GM12878 (cell line): ENCODE results near the gene HSPA2. TPM values are rescaled to one million over a fixed set of nuclear protein-coding genes. Genes with fewer than 3 reads are reported as not detected.

Experiments
- ATAC-seq: fragments of 200-7000 bp; cut with Tn5 transposase; 3 replicates; pipeline ENCODE4 v1.9.1; 2020; ENCODE audit warnings: mild to moderate bottlenecking, moderate library complexity
- BruUV-seq: library from RNA; stranded (reverse); fragments of 400-500 nt; replicated peaks from 2 replicates; lab custom pipeline; 2021; lab: Mats Ljungman, UMichigan
- CTCF ChIA-PET: fragments of 300-600 bp; sonication (Branson Sonifier 250); formaldehyde crosslinking; extraction: SDS; loops from one replicate; lab custom pipeline; 2021; ENCODE audit warnings: inconsistent platforms; lab: Yijun Ruan, JAX
- POLR2A ChIA-PET: fragments of 350-600 bp; formaldehyde crosslinking; extraction: SDS; loops from one replicate; lab custom pipeline; 2021; ENCODE audit warnings: inconsistent platforms; lab: Charles Lee
- RAD21 ChIA-PET: fragments of 300-600 bp; sonication (Branson Sonifier 250); formaldehyde crosslinking; loops from one replicate; lab custom pipeline; 2023; ENCODE audit warnings: antibody characterized with exemption; ENCODE audit not compliant: unreplicated experiment; lab: Charles Lee
- SMC1A ChIA-PET: fragments of 300-600 bp; sonication (Branson Sonifier 250); formaldehyde crosslinking; loops from one replicate; lab custom pipeline; 2023; ENCODE audit not compliant: unreplicated experiment, uncharacterized antibody; lab: Charles Lee
- DNase-seq: peaks from one replicate; pipeline ENCODE4 v3.0.0-alpha.2; 2011; ENCODE audit warnings: low read depth, low spot score
- FAIRE-seq: peaks from 3 replicates; lab custom pipeline; 2011; peaks lifted over from hg19 to GRCh38; lab: Jason Lieb, UNC
- H2AFZ ChIP-seq: 2 replicates; pipeline ENCODE4 v1.6.0; 2011; ENCODE audit warnings: low read depth, low read length, control low read depth; ENCODE audit not compliant: control insufficient read depth
- H3K27ac ChIP-seq: 2 replicates; pipeline ENCODE4 v1.5.1; 2011; ENCODE audit warnings: control low read depth; ENCODE audit not compliant: control insufficient read depth, insufficient read depth
- H3K27me3 ChIP-seq, 2 experiments: replicated peaks in 1 of 2; 2 replicates each; pipeline versions ENCODE4 v1.6.0 to v1.6.1; 2011; ENCODE audit warnings: low read length in 1 of 2; ENCODE audit not compliant: control insufficient read depth in 2 of 2, insufficient read depth in 2 of 2
- H3K36me3 ChIP-seq, 2 experiments: 2 replicates each; pipeline ENCODE4 v1.5.1; 2011; ENCODE audit warnings: low read length in 1 of 2; ENCODE audit not compliant: control insufficient read depth in 2 of 2, insufficient read depth in 2 of 2
- H3K4me1 ChIP-seq: 2 replicates; pipeline ENCODE4 v1.6.1; 2011; ENCODE audit warnings: mild to moderate bottlenecking, low read length, moderate library complexity, mixed read lengths; ENCODE audit not compliant: control insufficient read depth, insufficient read depth
- H3K4me2 ChIP-seq: 2 replicates; pipeline ENCODE4 v1.6.0; 2011; ENCODE audit warnings: control low read depth; ENCODE audit not compliant: control insufficient read depth, insufficient read depth
- H3K4me3 ChIP-seq: fragments of 200-600 bp; sonication (generic); 2 replicates; pipeline ENCODE4 v1.5.1; 2016
- H3K79me2 ChIP-seq: 2 replicates; pipeline ENCODE4 v1.6.0; 2011; ENCODE audit warnings: low read length; ENCODE audit not compliant: control insufficient read depth, insufficient read depth
- H3K9ac ChIP-seq: 2 replicates; pipeline ENCODE4 v1.8.0; 2011; ENCODE audit warnings: low read length, control low read depth, mixed read lengths; ENCODE audit not compliant: control insufficient read depth, insufficient read depth
- H3K9me3 ChIP-seq: replicated peaks from 3 replicates; pipeline ENCODE4 v1.5.1; 2011; ENCODE audit warnings: mild to moderate bottlenecking, low read length; ENCODE audit not compliant: control insufficient read depth, insufficient read depth
- H4K20me1 ChIP-seq: 2 replicates; pipeline ENCODE4 v1.6.0; 2011; ENCODE audit not compliant: control insufficient read depth, insufficient read depth
- CBX5 ChIP-seq: sonication (generic); IDR thresholded peaks from 2 replicates; pipeline ENCODE4 v1.6.1; 2016; ENCODE audit warnings: low read depth, moderate library complexity, mild to moderate bottlenecking, inconsistent platforms
- CHD1 ChIP-seq: IDR thresholded peaks from 2 replicates; pipeline ENCODE4 v1.6.1; 2012; ENCODE audit warnings: low read depth, low read length, improper control_type of control experiment
- E2F8 ChIP-seq: fragments of 450-650 bp; IDR thresholded peaks from 2 replicates; pipeline ENCODE4 v1.6.1; 2018; ENCODE audit warnings: mild to moderate bottlenecking, low read depth, moderate library complexity; ENCODE audit not compliant: partially characterized antibody
- YY1 ChIP-seq: IDR thresholded peaks from 2 replicates; pipeline ENCODE4 v1.6.1; 2011; ENCODE audit warnings: low read depth, mild to moderate bottlenecking, low read length
- whole genome bisulfite sequencing: methylation state at CpG from one replicate; pipeline ENCODE4 v1.1.6; 2016; ENCODE audit warnings: low lambda C conversion rate; ENCODE audit not compliant: insufficient replicate concordance, insufficient coverage; ENCODE audit errors: missing lambda C conversion rate; 5-methylcytosine and 5-hydroxymethylcytosine counted together
- in situ Hi-C: fragments of 300-500 bp; cut with MboI; formaldehyde crosslinking; loops from 9 replicates; pipeline ENCODE4 v1.14.3; 2018; ENCODE audit warnings: mixed read lengths
- intact Hi-C: fragments of 100-400 bp; cut with micrococcal nuclease; formaldehyde crosslinking; loops from one replicate; pipeline ENCODE4 v1.14.2; 2022; ENCODE audit not compliant: unreplicated experiment
- polyA plus RNA-seq, 11 experiments: library from polyadenylated mRNA; depleted of rRNA in 4 of 11; unstranded in 6 of 11; stranded (reverse) in 5 of 11; fragments of >200 nt; fragmentation: Nextera tagmentation in 4 of 11; fragmentation: Illumina TruSeq in 1 of 11; extraction: Ambion mirVana in 4 of 11; extraction: Trizol in 1 of 11; gene quantifications; 1 replicate in 1 of 11; 2 replicates in 10 of 11; pipeline versions ENCODE4 v1.2.1 to v1.2.3, GENCODE V29; 2011 to 2016; ENCODE audit warnings: inconsistent platforms in 2 of 11, missing spikeins in 2 of 11, low read depth in 1 of 11
- total RNA-seq, 4 experiments: library from RNA; depleted of rRNA in 3 of 4; stranded (reverse); fragments of >200 nt in 3 of 4; fragmentation: Illumina TruSeq in 1 of 4; extraction: Trizol in 1 of 4; gene quantifications; 2 replicates each; pipeline versions ENCODE4 v1.2.1 to v1.2.3, GENCODE V29; 2013 to 2021
- TF ChIP-seq, protein P1 (sequence below): fragments of 450-650 bp; formaldehyde crosslinking; IDR thresholded peaks from 2 replicates; pipeline ENCODE4 v1.4.0; 2022; ENCODE audit warnings: mild to moderate bottlenecking, moderate library complexity

The HSPA2 gene
- total and polyA plus RNA-seq, 10 of the 15 experiments (the other 5 are each of a cell fraction or from before 2014, with no cell fraction given), result 0.02 to 1.2 (median 0.65) TPM

GRCh38 chr14:64542836-64543201 lies 2.3 kb downstream of the HSPA2 start:
- CTCF ChIA-PET, result interaction anchor here (1.4 to 2.0 kb wide), 4 partner anchors 12 to 113 kb away, joined by 3 to 9 read pairs (median 6); no protein-coding TSS in a partner anchor
- H3K4me1 ChIP-seq, result peaks cover 4% of the 10 kb centered on the region; the same call in 1 of the 2 replicates
- intact Hi-C loops, result loop anchor here (5.0 kb wide), 2 partner anchors 94 to 219 kb away; no protein-coding TSS in a partner anchor
- H3K4me3 ChIP-seq, result no peak overlapping the region
- TF ChIP-seq YY1 (no peak), CBX5 (no peak), CHD1 (no peak), E2F8 (no peak)
- TF ChIP-seq, protein P1, sequence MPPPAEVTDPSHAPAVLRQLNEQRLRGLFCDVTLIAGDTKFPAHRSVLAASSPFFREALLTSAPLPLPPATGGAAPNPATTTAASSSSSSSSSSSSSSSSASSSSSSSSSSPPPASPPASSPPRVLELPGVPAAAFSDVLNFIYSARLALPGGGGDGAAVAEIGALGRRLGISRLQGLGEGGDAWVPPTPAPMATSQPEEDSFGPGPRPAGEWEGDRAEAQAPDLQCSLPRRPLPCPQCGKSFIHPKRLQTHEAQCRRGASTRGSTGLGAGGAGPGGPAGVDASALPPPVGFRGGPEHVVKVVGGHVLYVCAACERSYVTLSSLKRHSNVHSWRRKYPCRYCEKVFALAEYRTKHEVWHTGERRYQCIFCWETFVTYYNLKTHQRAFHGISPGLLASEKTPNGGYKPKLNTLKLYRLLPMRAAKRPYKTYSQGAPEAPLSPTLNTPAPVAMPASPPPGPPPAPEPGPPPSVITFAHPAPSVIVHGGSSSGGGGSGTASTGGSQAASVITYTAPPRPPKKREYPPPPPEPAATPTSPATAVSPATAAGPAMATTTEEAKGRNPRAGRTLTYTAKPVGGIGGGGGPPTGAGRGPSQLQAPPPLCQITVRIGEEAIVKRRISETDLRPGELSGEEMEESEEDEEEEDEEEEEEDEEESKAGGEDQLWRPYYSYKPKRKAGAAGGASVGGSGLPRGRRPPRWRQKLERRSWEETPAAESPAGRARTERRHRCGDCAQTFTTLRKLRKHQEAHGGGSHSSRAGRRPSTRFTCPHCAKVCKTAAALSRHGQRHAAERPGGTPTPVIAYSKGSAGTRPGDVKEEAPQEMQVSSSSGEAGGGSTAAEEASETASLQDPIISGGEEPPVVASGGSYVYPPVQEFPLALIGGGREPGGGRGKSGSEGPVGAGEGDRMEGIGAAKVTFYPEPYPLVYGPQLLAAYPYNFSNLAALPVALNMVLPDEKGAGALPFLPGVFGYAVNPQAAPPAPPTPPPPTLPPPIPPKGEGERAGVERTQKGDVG (CRISPR knock-in tag), result no peak
- DNase-seq (no peak), ATAC-seq (no peak), FAIRE-seq (no peak)
- no peak overlapping the region for H3K9ac ChIP-seq
- H2AFZ ChIP-seq, result no peak overlapping the region
- in situ Hi-C loops, result no loop called here
- H3K4me2 ChIP-seq, result no peak overlapping the region
- H3K79me2 ChIP-seq, result no peaks in the 10 kb centered on the region
- peaks cover 15% of the 10 kb centered on the region; the same call in 2 of the 3 replicates for H3K9me3 ChIP-seq
- H3K36me3 ChIP-seq, result no peaks in the 10 kb centered on the region
- peaks cover 6 to 9% of the 10 kb centered on the region in 2 experiments for H3K27me3 ChIP-seq
- SMC1A ChIA-PET, result interaction anchor here (1.2 to 2.2 kb wide), 5 partner anchors 18 to 222 kb away, joined by 3 to 7 read pairs (median 5); no protein-coding TSS in a partner anchor
- BruUV-seq, result no TSS peak
- no peaks in the 10 kb centered on the region for H4K20me1 ChIP-seq
- POLR2A ChIA-PET, result no interaction called here
- RAD21 ChIA-PET, result no interaction called here
- WGBS, result 17% methylated on average over 4 of the region's 4 CpGs
- no peak overlapping the region for H3K27ac ChIP-seq
